ENCODE data around the gene CDH3. TPM values are rescaled to one million over a fixed set of nuclear protein-coding genes. Genes with fewer than 3 reads are reported as not detected.

Gene CDH3
- total and polyA plus RNA-seq, 2 of the 13 experiments (the other 11 are each of a cell fraction or from before 2014, with no cell fraction given) = 0.11 TPM; not detected in 1

- TF ChIP-seq ZBTB40 (IDR thresholded peaks at IDR 0.05) (no peak), ZBTB40 (CRISPR knock-in tag; IDR thresholded peaks at IDR 0.05) (peak; percentile 42; the same call in 1 of the 2 replicates), ZSCAN22 (CRISPR knock-in tag; IDR thresholded peaks at IDR 0.05) (no peak), BRD4 (CRISPR knock-in tag; IDR thresholded peaks at IDR 0.05) (no peak), HNRNPUL1 (IDR thresholded peaks at IDR 0.05; ENCODE audit: low read depth, low read length) (no peak), TRIM22 (IDR thresholded peaks at IDR 0.05) (no peak), FOXM1 (CRISPR knock-in tag; IDR thresholded peaks at IDR 0.05) (no peak), ZNF253 (CRISPR knock-in tag; IDR thresholded peaks at IDR 0.05; ENCODE audit: borderline replicate concordance) (no peak), ZNF691 (CRISPR knock-in tag; IDR thresholded peaks at IDR 0.05; ENCODE audit: borderline replicate concordance, low read depth) (no peak), FOSL2 (CRISPR knock-in tag; IDR thresholded peaks at IDR 0.05) (0 out of 2 replicates have a peak, but pooled peaks have one; percentile 8), ZNF713 (CRISPR knock-in tag; IDR thresholded peaks at IDR 0.05) (no peak), SP1 (IDR thresholded peaks at IDR 0.05) (no peak), SP1 (CRISPR knock-in tag; IDR thresholded peaks at IDR 0.05) (no peak), SSRP1 (CRISPR knock-in tag; IDR thresholded peaks at IDR 0.05) (no peak), ZNF776 (CRISPR knock-in tag; IDR thresholded peaks at IDR 0.05) (no peak), HOXA9 (CRISPR knock-in tag; IDR thresholded peaks at IDR 0.05; ENCODE audit: borderline replicate concordance) (no peak), ZNF775 (CRISPR knock-in tag; IDR thresholded peaks at IDR 0.05; ENCODE audit: borderline replicate concordance) (no peak), MLLT10 (CRISPR knock-in tag; IDR thresholded peaks at IDR 0.05) (no peak), BHLHE40 (IDR thresholded peaks at IDR 0.05; ENCODE audit: low read length) (no peak)
Observed at GRCh38 chr16:68715471-68715870, 70.4 kb downstream of the CDH3 start (continued).
